ENCODE data around the gene PTPN4.

PTPN4 gene

DNA sequence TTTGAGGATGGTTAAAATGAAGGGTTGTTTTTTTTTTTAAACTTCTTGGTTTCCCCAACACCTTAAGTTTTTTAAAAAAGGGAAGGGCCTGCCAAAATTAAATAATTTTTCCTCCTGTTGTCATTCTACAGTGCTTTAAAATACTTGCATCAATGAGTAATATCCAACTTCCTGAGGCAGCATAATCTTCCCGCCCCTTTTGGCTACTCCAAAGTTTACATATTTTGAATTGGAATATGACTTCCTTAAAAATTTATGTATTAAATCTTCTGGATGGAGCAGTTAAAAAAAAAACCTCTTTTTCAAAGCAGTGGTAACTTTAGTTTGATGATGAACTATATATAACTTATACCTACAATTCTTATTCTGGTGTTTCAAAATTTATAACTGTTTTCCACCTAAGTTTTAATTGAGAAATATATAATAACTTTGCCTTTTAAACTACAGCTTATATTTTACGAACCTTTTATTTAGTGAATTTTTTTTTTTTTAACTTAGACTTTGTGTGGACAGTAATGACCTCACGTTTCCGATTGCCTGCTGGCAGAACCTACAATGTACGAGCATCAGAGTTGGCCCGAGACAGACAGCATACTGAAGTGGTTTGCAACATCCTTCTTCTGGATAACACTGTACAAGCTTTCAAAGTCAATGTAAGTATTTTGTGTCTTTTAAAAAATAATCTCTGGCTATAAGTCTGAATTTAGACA is 49.8 kb downstream of the PTPN4 start:
- DNase-seq, result no peak

DNA sequence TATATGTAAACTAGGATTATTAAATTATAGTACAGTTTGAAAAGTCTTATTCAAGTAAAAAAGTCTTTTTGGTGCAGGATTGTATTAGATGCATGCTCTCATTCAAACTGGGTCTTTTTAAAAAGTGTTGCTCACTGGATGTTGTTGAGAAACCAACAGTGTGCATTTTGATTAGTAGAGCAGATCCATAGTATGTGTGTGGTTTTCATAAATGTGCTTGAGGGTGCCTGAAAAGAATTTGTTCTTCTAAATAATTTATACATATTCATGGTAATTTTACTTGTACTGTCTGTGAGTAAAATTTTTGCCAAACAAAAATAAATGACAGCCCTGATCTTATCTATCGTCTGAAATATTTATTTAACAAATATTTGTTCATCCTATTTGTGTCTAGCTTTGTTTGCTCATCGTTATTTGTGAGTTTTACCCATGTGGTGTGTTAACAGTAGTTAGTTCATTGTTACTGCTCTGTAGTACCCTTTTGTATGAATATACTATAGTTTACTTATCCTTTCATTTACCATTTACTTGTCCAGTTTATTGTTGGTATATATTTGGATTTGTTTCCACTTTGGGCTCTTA is 50.4 kb downstream of the PTPN4 start:
- no peak for DNase-seq

DNA sequence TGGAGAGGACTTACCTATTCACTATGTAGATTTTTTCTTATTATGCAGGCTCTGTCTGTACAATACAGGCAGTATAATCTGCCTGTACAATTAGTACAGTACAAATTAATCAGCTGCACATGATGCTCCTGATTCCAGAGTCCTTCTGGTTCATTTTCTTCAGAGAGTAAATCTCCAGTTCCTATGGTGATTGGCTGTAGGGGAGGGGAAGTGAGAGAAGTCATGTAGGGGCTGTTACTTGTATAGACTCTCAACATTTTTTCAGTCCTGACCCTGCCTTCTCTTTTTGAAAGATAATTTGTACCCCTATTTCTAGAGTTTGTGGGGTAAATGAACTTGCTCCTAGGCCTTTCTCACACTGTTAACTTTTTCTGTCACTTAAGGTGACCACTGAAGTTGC is 54.5 kb downstream of the PTPN4 start:
- DNase-seq, result no peak

DNA sequence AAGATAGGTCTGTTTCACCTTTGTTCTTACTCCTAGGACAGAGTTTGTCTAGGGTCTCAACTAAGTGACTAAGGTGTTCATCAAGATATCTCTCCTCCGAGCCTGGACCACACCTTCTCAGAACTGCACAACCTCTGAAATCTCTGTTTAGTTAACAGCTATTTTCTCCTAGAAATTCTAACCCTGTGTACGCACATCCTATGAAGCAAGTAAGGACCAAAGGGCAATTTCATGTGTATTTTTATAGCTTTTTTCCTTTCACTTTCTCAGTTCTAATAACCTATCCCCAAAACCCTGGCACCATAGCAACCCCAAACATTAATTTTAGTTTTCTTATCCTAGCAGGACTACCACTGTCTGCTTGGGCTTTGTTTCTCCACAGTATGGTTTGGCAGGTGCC is 59.1 kb downstream of the PTPN4 start:
- no peak for DNase-seq

DNA sequence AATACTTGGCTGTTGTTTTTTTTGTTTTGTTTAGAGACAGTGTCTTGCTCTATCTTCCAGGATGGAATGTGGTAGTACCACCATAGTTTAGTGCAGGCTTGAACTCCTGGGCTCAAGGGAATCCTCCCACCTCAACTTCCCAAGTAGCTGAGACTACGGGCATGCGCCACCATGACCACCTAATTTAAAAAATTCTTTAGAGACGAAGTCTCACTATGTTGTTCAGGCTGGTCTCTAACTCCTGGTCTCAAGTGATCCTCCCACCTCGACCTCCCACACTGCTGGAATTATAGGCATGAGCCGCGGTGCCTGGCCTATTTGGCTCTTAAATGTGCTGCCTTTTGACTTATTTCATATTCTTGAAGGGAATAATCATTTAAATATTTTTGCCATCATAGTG is 60.1 kb downstream of the PTPN4 start:
- no peak for DNase-seq

DNA sequence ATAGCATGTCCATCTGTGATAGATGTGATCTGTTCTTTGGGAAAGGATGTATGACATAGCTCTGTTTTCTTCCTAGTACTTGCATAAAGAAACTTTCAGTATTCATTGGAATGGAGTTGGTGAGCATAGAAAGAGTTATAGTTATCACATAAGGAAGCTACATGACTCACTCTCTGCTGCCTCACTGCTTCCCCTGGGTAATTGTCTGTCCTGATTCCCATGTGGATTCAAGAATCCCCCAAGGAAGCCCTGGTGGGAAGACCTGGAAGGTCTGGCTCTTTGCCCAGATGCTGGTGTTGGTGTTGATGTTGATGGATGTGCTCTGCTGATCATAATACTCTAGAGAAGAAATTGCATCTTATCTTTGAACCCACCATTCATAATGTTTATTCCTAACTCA is 60.6 kb downstream of the PTPN4 start:
- no peak for DNase-seq

DNA sequence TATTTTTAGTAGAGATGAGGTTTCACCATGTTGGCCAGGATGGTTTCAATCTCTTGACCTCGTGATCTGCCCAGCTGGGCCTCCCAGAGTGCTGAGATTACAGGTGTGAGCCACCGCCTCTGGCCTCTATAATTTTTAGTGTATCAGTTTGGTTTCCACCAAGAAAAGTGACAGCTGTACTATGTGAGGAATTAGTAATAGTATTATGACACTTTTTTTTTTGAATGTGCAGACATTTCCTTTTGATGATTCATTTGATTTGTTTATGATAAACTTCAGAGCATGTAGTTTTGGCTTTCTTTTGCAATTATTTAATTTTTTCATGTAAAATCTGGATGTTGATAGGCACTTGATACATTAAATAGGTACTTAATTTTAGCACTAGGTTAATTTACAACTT is 61.5 kb downstream of the PTPN4 start:
- no peak for DNase-seq

DNA sequence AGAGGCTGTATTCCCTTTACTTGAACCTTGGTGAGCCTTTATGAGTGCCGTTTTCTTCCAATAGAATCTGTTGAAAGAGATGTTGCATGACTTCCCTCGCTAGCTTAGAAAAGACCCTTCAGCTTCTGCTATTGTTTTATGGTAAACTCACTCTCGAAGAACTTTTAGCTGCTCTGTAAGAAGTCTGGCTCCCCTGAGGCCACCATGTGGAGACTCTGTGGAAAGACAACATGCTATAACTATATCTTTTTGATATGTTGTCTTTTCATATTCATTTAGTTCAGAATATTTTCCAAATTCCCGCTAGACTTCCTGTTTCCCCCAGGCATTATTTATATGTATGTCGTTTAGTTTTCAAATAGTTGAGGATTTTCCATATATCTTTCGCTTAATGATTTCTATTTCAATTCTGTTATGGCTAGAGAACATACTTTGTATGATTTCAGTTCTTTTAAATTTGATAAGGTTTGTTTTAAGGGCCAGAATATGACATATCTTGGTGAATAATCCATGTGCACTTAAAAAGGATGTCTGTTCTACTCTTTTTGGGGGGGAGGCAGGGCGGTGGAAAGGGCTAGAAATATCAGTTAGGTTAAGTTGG is 64.1 kb downstream of the PTPN4 start:
- no peak for DNase-seq

DNA sequence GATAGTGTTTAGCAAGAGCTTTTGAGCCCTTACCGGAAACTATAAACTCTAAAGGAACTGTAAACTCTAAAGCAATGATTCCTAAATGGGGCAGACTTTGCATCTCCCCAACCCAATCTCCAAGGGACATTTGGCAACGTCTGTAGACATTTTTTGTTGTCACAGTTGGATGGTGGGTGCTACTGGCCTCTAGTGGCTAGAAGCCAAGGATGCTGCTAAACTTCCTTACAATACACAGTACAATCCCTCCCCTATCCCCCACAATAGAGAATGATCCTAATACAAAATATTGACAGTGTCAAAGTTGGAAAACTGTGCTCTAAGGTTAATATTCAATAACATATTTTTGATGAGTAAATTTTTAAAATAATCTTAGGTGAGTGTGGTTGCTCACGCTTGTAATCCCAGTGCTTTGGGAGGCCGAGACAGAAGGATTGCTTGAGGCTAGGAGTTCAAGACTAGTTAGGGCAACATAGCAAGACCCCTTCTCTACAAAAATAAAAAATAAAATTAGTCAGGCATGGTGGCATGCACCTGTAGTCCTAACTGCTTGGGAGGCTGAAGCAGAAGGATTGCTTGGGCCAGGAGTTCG is 66.7 kb downstream of the PTPN4 start:
- DNase-seq, result no peak

DNA sequence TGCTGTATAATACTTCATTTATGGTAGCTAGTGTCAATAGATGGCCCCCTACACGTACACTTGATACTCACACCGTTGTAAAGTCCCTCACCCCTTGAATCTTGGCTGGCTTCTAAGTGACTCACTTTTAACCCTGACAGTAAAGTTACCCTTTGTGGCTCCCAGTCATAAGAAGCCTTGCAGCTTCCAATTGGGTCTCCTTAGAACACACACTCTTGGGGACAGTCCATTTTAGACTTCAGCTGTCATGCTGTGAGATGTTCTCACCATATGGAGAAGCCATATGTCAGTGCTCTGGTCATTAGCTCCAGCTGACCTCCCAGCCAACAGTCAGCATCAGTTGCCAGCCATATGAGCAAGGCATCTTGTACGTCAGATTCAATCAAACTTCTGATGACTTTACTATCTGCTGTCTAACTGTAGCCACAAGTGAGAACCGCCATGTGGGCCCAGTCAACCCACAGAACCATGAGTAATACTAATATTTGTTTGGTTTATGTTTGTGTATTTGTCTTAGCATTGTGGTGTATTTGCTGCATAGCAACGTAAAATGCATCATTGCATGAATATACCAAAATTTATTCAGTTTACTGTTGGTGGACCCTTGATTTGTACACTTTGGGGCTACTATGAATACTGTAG is 68.3 kb downstream of the PTPN4 start:
- DNase-seq, result no peak

DNA sequence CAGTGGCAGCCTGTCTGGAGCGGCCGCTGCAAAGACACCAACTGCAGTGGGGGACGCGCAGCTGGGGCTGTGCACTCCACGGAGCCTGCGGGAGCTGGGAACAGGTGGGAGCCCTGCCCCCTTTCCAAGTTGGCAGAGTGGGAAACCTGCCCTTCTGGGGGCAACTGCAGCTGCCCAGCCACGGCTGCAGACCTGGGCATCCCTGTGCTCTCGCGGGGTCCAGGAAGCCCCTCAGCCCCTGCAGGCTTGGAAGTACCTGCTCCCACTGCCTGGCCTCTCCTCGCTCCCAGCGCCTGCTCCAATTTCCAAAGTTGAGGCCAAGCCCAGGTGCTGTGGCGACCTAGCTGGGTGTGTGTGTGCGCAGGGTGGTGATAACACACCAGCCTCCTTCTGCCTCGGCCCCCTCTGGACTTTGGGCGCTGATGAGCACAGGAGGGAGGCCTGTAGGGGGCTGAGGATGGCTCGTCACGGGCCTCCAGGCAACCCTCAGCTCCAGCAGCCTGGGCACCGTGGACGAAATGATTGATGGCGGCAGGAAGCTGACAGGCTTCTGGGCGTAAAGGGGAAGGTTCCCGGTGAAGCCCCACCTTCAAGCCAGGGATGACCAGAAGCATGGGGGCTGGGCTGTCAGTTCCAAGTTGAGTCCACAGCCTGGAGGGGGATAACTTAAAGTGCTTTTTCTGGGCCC is 76.9 kb downstream of the PTPN4 start:
- no peak for DNase-seq

DNA sequence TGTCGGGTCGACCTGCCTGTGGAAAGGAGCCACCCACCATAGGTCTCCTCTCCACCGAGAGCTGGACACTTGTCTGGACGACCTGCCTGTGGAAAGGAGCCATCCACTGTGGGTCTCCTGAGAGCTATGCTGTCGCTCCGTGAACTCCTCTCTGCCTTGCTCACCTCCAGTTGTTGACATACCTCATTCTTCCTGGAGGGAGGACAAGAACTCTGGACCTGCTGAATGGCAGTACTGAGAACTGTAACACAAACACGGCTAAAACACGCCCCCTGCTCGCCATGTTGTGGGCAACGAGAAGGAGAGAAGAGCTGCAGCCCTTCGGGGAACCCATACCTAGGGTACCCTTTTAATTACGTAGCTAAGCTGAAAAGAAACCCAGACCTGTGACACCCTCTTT is 77.6 kb downstream of the PTPN4 start:
- no peak for DNase-seq

DNA sequence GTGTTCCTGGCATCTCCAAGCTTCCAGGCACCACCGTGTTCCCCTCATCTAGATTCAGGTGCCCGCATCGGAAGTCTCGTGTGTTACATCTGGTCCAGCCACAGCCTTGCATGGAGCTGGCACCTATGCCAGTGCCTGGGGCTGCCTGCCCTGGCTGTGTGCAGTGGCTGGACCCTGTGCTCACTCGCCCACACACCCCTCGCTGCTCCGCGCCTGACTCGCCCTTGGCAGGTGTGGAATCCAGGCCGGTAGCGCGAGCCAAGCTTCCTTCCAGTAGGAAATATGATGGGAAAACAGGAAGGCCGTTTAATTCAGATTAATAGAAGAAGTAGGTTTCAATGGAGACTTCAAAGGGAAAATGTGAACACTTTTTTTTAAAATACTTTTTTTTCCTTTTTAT is 78.0 kb downstream of the PTPN4 start:
- no peak for DNase-seq

DNA sequence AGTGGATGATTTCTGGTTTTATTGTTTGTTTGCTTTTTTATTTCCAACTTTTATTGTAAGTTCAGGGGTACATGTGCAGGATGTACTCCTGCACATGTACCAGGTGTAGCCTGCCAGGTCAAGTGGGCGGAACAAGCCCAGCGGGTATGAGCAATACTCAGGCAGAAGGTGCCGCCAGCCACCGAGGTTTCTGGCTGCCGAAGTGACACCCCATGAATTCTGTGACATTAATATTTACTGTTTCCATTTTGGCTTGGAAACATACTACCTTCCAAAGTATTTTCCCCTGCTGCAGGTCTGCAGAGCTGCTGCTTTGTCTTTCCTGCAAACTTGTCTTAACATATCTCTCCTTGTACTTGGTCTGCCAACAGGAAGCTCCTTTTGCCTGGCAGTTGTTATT is 78.5 kb downstream of the PTPN4 start:
- no peak for DNase-seq

DNA sequence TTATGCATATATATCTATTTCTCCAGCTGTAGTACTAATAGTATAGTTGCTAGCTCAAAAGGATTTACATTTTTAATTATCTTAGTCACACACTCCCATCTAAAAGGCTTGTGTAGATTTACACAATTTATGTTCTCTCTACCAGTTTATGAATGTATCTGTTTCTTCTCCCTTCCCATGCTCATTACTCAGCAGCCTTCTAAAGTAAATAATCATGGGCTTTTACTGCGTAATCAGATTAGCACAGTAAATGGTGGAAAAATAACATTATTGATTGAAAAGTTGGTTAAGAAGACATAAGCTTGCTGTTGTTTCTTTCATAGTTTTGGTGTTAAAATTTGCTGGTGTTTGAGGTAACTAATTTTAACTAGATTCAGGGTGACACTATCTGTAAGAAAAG is 81.8 kb downstream of the PTPN4 start:
- no peak for DNase-seq

DNA sequence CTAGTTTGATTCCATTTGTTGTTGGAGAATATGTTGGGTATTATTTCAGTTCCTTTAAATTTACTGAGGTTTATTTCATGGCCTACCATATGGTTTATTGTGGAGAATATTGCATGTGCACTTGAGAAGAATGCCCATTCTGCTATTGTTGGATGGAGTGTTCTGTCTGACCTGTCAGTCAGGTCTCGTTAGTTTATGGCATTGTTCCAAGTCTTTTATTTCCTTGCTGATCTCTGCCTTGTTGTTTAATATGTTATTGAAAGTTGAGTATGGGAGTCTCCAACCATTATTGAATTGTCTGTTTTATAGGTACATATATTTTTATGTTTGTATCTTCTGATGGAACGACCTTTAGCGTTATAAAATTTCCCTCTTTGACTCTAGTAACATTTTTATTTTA is 86.3 kb downstream of the PTPN4 start:
- no peak for DNase-seq

DNA sequence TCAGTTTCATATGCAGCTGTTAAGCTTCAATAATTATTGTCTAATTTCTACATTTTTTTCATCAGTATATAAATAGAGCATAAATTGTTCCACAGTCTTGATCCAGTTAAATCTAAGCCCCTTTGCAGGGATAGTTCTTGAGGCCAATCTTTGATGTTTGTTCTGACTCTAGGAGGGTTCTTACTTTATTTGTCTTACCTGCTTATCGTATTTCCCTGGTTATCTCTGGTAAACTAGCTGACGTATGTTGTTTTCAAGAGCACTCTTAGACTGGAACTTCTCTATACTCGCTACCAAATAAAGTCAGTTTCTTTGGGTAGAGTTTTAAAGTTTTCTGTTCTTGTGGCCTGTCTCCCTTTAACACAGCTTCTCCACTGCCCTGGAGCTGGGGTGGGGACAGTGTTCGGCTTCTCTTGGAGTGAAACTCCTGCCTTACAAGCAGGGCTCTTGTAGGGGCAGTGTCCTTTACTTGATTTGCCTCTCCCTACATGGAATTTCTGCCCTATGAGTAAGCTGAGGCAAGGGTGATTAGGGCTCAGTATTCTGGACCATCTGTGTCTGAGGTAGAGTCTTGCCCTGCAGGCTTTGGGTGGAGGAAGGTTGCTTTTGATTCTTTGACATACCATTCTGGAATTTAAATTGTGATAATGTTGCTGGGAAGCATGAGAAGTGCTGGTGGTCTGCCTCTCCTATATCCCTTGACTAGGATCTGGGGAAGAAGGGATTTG is 90.3 kb downstream of the PTPN4 start:
- no peak for DNase-seq

DNA sequence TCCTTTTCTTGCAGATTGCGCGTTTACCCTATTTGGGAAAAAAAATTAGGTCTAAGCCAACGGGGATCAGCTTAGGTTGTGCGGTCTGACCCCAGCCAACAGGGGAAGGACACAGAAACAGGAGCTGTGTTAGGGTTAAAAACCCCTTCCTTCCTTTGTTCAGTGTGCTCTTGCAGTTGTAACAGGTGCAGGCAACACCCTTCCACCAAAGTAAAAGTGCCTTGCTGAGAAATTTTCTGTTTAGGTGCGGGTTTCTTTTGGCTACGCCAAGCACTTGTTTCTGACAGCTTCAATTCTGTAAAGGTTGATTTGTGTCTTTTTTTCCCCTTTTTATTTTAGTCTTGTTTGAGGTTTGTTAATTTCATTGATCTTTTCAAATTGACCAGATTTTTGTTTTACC is 92.5 kb downstream of the PTPN4 start:
- DNase-seq, result no peak

DNA sequence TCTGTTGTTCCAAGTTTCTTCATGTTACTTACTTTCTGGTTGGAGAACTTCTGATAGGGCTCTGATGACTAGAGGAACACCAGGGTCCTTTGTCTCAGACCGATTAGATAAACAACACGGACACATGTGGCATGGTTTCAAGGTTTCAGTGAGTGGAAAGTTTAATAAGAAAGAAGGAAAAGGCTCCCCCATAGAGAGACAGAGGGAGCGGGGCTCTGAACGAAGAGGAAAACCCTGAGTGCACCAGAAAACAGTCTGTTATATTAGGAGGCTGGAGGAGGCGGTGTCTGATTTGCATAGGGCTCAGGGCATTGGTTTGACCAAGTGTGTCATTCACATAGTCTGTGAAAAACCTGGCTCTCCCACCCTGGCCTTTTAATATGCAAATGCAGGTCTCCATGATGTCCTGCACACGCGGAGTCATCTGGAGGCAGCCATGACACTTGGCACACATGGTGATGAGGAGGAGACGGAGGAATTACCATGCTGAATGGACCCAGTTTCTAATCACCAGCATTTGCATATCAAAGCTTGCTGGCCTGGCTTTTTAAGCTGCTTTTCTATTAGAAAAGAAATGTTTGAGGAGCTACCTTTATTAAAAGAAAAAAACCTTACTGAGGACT is 94.2 kb downstream of the PTPN4 start:
- no peak for DNase-seq

DNA sequence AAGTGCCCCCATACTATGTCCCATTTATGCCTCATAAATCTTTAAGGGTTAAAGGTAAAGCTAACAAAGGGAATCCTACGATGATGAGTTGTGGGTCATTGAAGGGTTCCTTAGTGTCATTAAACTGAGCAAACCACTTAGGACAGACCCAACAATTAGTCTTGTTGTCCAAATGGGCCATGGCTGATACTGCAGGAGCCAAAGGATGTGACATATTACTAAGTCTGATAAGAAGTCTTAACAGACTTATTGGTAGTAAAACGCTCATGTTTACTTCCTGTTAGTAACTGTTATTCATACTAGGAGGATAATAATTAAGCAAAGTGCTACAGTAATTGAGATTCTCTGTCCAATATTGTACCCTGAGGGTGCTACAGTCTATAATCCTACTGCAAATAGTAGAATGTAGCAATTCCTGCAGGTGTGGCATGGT is 96.8 kb downstream of the PTPN4 start:
- DNase-seq, result no peak

DNA sequence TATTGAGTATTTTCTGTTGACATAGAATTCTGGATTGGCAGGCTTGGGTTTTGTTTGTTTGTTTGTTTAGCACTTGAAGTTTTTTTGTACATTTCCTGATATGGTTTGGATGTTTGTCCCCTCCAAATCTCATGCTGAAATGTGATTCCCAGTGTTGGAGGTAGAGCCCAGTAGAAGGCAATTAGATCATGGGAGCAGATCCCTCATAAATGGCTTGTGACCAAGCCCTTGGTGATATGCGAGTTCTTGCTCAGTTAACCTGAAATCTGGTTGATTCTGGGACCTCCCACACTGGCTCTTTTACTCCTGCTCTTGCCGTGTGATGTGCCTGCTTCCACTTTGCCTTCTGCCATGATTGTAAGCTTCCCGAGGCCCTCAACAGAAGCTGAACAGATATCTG is 98.0 kb downstream of the PTPN4 start:
- DNase-seq, result no peak

DNA sequence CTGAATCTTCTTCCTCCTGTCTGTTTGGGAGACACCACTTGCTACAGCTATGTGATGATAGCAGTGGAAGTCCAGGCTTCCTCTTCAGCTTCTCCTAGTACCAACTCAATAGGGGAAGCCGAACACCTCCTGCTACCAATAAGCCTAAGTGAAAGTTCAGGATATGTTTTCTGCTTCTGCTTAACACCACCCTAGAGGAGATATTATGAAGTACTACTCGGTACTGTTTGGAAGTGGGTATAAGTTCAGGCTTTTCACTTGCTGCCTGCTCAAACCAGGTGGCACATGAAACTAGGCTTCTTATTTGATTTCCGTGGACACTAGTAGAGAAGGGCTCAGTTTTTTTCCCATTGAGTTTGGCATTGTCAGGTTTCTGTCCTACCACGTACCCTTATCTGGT is 99.8 kb downstream of the PTPN4 start:
- no peak for DNase-seq
